SH-SY5Y (cell line): ENCODE results near the gene NR1D2.

ENCODE experiments used
- GATA2 ChIP-seq: IDR thresholded peaks from 2 replicates; pipeline ENCODE4 v1.6.1; 2011; ENCODE audit warnings: mild to moderate bottlenecking, low read depth, low read length
- GATA3 ChIP-seq: IDR thresholded peaks from 2 replicates; pipeline ENCODE4 v1.6.1; 2011; ENCODE audit warnings: low read depth, mild to moderate bottlenecking, low read length, moderate library complexity

DNA sequence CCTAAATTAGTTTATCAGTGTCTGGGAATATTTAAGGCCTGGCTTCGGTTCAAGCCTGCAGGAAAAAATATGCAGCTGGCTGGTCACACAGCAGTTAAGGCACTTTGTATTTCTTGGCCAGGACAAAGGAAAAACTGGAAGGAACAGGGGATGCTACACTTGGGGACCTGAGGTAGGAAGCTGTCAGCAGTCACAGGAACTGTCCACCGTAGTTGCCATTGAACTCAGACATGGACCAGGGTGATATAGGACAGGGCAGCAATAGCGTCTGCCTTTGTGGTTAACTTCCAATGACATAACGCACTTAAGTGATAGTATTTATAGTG, 49.1 kb downstream of the NR1D2 start:
- TF ChIP-seq GATA3 (no peak), GATA2 (no peak)
